MV-4-11 (cell line): ENCODE data around the gene POC5.
A peak's percentile ranks its signal among the peaks of the same experiment; 100 is the strongest.
"Not testable (repeated sequence)": the region's sequence is repeated elsewhere in the genome, so short reads cannot be mapped to it uniquely, and the experiment has no call there.

ENCODE experiments used
- DNase-seq: peaks from one replicate; lab custom pipeline; 2025; lab: John Stamatoyannopoulos, UW

The POC5 gene, protein sequence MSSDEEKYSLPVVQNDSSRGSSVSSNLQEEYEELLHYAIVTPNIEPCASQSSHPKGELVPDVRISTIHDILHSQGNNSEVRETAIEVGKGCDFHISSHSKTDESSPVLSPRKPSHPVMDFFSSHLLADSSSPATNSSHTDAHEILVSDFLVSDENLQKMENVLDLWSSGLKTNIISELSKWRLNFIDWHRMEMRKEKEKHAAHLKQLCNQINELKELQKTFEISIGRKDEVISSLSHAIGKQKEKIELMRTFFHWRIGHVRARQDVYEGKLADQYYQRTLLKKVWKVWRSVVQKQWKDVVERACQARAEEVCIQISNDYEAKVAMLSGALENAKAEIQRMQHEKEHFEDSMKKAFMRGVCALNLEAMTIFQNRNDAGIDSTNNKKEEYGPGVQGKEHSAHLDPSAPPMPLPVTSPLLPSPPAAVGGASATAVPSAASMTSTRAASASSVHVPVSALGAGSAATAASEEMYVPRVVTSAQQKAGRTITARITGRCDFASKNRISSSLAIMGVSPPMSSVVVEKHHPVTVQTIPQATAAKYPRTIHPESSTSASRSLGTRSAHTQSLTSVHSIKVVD

DNA sequence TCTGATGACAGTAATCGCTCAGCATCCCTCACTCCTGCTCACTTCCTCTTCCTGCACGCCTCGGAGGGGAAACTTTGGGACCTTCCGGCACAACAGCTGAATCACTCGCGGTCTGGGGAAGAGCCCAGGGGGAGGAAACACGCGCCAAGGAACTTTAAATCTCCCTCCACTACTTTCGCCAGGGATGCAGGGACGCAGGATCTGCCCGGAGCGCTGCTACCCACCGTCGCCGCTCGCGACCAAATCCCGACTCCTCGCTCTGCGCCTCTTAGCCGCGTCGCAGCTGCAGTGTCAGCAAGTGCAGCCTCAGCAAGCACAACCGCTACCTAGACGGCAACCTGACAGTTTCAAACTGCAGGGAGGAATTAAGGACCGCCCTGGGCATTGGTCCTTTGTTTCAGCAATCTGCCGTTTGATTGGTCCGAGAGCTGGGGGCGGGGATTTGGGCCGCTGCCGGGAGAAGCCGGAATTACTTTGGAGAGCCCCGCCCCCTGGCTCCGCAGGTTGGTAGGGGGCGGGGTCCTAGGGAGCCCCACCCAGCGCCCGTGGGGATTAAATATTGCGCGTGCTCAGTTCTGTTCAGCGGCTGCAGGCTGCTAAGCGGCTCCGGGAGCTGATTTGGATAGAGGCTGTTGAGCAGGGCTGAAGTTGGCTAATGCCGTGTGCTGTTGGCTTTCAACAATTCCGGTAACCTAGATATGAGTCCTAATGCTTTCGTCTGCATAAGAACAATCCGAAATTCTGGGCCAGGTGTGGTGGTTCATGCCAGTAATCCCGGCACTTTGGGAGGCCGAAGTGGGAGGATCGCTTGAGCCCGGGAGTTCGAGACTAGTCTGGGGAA lies at the start of gene POC5:
TSS of gene POC5 (minus strand) at position 356 of the 841 bp plus-strand sequence. CDS start 4,500 bp downstream, outside the sequence.
- DNase-seq, result peak; percentile 97

DNA sequence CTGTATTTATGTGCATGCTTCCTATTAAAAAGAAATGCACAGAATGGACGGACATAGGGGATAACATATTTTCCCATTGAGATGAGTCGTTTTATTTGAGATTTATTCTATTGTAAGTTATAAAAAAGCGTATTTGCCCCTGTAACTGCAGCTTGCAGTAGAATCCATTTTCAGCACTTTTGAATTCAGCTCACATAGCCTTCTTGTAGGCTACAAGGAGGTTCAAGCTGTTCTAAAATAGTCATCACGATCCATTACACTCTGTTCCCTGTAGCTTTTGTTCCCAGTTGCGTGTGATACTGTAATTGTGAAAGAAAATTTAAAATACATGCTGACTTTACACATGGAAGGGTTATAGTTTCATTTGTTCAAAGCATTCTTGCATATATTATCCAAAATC lies 40.9 kb upstream of the POC5 start:
- no peak for DNase-seq

DNA sequence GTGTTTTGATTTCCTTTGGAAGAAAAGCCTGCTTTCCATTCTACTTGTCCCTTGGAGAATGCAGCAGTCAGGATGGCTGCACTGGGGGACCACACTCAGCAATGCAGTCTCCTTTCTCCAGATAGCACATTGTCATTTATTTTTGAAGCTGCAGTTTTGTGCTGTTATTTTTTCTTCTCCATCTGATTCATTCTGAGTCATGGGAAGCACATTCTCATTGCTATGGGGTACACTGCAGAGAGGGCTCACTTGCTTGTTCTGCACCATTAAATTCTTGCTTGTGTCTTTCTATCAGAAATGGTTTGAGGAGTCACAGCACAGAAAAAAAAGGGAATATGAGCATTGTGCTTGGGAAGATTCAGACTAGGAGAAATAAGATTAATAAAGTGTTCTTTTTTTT lies 39.7 kb upstream of the POC5 start:
- DNase-seq, result no peak

DNA sequence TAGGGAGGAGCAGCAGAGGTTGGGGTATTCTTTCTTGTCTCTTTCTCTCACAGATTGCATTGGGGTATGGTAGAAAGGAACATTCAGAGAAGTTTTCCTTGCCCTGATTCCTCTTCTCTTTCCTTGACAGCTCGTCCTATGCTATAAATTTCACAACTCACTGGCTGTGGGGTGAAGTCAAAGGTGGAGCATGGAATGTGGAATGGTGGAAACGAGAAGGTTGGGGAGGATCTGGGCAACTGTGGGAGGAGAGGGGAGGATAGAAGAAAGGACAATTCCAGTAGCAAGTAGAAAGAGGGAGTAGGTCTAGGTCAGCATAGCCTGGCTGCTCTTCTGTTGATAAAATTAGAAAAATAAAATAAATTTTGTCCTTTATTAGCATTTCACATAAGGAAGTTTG lies 39.0 kb upstream of the POC5 start:
- DNase-seq, result no peak

DNA sequence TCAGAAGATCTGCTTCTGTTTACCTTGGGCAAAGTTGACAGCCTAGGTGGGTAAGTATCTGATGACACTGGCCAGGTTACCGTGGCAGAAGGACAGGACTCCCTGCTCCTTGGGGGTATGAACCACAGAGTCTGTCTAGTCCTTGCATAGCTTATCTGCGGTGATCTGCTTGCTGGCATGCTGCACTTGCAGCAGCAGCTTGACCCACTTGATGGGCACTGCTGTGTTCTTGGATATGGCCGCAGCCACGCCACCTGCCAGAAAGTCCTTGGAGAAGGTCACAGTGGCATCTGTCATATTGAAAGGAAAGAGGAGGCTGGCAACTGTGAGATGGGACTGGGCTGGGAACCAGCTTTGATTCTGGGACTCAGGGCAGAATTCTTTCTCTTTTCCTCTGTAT lies 35.9 kb upstream of the POC5 start:
- DNase-seq, result no peak

DNA sequence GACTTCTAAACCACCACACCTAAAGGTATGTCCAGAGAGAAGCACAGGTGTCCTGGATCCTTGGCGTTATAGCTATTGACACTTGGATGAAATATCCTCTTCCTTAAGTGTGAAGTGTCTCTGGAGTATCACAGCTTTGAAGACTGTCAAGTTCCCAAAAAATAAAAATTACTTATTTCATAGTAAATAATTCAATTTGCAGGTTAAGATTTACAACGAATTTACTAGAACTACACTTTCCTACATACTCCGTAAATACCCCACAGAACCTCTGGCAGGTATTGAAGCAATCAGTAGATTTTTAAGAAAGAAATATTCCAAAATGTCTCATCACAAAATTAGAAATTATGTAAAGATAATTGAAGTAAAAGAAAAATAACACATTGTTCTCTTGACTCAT lies 27.1 kb upstream of the POC5 start:
- no peak for DNase-seq

DNA sequence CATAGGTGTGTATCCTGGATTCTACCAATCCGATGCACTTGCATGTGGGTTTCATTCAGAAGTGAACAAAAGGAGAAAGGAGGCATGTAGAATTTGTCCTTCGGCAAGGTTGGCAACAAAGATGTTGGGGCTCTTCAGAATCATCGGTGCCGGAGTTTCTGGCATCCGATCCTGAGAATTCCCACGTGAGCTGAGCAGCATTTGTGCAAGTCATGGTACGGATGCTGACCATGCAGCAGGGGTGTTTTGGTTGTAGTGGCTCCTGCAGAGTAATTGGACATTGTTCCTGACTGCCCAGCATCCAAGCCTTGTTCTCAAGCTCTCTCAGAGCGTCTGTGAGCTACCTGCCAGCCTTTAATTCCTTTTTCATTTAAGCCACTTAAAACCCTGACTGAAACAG lies 19.0 kb upstream of the POC5 start:
- no peak for DNase-seq

DNA sequence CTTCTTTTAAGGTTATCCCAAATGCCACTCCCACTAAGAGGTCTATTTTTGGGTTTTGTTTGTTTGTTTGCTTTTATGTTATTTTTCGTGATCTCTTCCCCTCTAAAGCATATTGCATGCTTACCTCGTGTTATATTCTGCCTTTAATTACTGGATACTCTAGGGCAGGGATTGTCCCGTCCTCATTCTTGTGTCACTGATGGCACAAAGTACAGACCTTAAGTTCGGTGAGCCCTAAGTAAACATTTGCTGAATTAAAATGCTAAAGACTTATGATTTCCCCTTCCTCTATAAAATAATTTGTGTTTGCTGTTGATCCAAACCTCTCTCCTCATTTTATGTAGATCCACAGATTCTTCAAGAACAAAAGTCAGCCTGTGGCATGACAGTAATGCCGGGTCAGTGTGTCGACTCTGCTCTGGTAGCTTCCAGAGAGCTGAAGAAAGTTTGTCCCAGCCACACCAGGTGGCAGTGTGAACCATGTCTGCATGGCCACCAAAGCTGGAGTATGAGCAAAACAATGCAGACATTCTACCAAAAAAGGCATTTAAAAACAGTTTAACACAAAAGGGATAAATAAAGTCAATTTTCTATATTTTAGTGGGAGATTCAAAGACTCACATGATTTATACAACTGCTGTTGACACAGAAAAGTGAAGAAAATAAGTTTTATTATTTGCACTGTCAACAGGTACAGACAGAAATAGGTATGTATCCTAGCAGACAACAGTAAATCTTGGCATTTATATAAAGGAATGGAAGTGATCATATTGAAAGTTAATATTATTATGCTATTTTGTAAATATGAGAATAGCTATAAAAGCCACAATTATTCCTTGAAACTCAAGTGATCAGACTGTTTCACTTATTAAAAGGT lies 17.9 kb upstream of the POC5 start:
- peak; percentile 24 for DNase-seq

DNA sequence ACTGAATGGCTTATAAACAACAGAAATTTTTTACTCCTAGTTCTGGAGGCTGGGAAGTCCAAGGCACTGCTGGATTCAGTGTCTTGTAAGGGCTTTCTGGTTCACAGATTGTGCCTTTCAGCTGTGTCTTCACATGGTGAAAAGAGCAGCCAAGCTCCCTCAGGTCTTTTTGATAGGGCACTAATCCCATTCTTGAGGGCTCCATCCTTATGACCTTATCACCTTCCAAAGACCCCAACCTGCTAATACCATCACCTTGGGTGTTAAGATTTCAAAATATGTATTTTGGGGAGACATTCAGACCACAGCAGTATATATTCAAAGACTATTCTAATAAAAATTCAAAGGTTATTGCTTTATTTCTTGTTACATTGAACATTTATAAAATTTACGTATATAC lies 16.5 kb upstream of the POC5 start:
- DNase-seq, result no peak

DNA sequence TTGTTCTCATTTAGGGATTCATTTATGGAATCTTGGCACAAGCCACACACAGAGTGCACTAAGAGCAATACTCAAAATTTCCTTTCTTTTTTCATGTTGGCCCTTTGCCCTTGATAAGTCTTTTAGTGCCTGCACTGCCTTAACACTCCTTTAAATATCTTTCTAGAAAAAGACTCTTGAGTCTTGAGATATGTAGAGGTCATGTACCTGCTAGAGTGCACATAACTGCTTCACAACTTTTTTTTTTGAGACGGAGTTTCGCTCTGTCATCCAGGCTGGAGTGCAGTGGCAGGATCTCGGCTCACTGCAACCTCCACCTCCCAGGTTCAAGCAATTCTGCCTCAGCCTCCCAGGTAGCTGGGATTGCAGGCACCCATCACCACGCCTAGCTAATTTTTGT lies 14.3 kb upstream of the POC5 start:
- DNase-seq, result not testable (repeated sequence)

DNA sequence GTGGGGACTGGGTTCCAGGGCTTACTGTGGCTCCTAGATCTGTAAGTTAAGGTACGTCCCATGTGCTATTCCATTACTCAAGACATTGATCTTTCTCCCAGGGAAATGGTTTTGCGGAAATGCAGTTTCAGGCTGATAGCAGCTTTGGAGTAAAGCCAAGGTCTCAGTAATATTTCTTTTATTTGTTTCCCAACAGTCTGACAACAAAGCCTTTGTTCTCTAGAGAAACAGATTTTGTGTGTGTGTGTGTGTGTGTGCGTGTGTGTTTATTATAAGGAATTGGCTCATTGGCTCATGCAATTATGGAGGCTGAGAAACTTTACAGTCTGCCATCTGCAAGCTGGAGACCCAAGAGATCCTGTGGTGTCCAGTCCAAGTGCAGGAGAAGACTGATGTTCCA lies 12.1 kb upstream of the POC5 start:
- DNase-seq, result no peak

DNA sequence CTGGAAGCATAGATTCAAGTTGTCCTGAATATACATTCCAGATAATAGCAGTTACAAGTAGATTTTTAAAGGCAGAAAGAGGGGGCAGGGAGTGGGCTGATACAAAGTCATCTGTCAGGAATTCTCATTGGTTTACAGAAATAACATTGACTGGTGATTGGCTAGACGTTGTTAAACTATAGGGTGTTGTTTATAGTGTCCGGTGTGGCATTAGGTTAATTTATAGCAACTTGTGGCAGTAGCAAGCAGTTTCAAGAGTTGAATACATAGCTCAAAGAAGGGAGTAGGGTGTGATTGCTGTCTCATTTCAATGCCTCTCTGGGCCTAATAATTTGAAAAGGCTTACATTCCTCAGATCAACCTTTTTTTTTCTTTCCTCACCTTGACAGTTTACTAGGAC lies 10.7 kb upstream of the POC5 start:
- DNase-seq, result no peak

DNA sequence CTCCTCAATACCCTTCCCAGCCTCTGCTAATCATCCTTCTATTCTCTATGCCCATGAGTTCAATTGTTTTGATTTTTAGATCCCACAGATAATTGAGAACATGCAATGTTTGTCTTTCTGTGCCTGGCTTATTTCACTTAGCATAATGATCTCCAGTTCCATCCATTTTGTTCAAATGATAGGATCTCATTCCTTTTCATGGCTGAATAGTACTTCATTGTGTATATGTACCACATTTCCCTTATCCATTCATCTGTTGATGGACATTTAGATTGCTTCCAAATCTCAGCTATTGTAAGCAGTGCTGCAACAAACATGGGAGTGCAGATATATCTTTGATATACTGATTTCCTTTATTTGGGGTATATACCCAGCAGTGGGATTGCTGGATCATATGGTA lies 9.0 kb upstream of the POC5 start:
- DNase-seq, result not testable (repeated sequence)

DNA sequence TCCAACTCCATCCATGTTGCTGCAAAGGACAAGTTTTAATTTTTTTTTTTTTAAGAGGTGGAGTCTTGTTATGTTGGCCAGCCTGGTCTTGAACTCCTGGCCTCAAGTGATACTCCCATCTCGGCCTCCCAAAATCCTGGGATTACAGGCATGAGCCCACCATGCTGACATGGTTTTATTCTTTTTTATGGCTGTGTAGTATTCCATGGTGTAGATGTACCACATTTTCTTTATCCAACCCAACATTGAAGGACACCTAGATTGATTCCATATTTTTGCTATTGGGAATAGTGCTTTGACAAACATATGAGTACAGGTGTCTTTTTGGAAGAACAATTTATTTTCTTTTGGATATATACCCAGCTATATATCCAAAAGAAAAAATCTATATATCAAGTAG lies 6.1 kb upstream of the POC5 start:
- no peak for DNase-seq

DNA sequence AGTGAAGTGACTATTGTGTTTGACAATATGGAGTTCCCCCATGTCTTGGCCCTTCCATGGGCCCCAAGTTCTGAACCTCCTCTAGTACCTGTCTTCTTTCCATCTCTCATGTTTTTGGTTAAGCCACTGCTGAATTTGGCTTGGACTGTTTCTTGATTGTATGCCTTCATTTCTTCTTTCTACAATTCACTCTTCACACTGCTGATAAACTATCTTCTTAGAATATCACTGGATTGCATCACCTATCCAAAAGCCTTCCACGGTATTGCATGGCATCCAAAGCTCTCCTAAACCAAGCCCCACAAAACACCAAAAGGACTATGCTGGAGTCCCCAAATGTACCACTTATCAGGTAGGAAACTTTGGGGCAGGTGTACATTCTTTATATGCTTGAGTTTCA lies 4.3 kb upstream of the POC5 start:
- no peak for DNase-seq

DNA sequence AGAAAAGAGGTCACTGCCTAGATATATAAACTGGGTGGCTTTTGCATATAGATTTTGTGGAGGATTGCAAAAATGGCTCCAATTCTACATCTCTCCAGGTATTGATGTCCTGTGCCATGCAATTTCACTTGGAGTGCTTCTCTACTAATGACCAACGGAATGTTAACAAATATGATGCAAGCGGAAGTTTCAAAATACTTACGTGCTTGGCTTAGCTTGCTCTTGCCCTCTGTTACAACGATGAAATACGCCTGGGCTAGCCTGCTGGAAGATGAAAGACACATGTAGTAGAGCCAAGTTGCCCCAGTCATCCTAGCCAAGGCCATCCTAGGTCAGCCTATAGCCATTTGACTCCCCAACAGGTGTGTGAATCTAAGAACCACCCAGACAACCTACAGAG lies 3.6 kb upstream of the POC5 start:
- peak; percentile 68 for DNase-seq

DNA sequence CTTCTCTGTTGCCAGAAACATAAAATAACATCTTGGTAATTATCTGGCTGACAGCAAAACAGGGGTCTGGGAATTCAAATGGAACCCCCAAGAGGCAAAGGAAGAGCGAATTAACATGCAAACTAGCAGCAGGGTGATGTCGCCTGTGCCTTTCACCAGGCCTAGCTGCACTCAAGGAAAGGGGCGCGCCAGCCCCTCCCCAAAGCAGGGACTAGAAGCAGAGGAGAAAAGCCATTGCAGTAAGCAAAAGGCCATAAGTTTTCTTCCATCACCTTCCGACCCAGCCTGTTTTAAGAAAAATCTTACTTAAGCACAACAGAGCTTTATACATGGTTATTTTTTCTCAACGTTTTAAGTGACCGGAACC lies 539 bp downstream of the POC5 start:
- DNase-seq, result no peak

DNA sequence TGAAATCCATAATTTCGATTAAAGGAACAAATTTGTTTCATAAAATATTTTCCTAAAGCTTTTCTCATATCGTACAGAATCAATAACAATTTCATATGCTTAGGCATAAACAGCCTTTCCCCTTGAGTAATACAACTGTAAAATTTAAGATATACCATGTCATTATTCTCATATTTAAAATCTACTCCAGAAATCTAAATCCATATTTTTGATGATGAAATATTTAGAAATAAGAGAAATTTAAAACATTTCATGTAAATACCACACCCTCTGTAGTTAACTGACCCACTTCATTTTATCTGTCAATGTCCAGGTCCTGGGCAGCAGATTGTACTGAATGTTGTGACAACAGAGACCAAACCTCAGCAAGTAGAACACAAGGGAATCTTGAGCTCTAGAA lies 5.1 kb downstream of the POC5 start:
- DNase-seq, result no peak

DNA sequence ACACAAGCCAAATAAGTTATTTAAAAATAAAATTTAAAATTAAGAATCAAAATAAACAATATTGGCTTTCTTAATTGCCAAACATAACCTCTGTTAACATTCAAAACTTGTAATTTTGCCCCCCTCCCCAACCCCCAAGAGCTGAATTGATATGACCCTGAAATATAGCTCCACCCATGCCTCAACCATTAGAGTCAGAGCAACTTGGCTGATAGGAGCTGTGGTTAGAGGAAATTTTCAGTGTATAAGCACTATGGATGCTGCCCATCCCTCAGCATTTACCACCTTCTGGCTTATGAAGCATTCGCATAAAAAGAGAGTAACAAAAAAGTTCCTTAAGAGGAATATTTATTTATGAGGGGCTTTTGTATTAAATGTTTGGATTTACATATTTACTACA lies 6.1 kb downstream of the POC5 start:
- no peak for DNase-seq

DNA sequence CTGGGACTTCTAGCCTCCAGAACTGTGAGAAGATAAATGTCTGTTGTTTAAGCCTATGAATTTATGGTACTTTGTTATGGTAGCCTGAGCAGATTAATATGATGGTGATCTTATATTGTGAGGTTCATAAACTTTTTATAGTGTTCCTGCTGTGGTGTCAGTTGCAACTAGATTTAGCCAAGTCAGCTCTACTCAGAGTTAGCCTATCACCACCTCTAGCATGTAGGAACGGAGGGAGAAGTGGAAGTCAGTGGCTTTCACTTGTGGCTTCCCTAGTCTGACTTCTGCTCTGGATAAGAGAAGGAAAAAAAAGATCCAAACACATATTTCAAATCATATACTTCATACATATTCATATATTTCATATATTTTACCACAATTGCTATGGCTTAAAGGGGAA lies 6.6 kb downstream of the POC5 start:
- DNase-seq, result peak; percentile 88

DNA sequence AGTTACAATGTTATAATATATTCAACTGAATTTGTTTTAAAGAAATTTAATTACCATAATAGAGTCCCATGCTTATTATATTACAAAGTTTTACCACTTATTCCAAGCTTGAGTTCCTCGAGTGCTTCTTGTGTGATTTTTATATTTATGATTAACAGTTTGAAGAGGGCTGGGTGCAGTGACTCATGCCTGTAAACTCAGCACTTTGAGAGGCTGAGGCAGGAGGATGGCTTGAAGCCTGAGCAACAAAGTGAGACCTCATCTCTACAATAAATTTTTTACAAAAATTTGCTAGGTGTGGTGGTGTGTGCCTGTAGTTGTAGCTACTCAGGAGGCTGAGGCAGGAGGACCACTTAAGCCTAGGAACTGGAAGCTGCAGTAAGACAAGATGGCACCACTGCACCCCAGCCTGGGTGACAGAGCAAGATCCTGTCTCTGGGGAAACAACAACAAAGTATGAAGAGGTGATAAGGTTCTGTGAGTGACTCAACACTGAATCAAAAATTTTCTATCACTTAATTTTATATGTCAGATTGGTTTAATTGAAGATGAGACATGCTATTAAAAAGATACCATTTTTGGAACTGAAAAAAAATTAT lies 9.2 kb downstream of the POC5 start:
- DNase-seq, result no peak

DNA sequence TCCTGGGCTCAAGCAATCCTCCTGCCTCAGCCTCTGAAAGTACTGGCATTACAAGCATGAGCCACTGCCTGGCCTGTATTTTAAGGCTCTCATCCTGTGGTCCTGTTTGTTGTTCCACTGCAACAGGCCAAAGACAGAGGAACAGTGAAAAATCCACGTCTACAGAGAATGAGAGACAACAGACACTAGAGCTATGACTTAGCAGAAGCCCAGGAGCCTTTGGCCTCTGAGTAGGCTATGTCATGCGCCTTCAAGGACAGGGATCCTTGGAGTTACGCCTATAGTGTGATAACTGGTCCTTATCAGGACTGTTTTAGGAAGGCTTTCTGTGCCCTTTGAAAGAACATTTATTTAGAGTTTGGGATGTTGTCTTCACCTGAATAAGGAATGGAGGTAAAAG lies 10.5 kb downstream of the POC5 start:
- DNase-seq, result no peak
